Measurements from ENCODE around the gene ATRIP.

GRCh38 chr3:48459773-48460516 lies 13.4 kb downstream of the ATRIP start:
- TF ChIP-seq EZH2phosphoT487 (IDR thresholded peaks at IDR 0.05; ENCODE audit: low read length) (no peak), EZH2 (optimal IDR thresholded peaks at IDR 0.05; ENCODE audit: low read depth, low read length) (no peak)
- TF ChIP-seq, protein P1, sequence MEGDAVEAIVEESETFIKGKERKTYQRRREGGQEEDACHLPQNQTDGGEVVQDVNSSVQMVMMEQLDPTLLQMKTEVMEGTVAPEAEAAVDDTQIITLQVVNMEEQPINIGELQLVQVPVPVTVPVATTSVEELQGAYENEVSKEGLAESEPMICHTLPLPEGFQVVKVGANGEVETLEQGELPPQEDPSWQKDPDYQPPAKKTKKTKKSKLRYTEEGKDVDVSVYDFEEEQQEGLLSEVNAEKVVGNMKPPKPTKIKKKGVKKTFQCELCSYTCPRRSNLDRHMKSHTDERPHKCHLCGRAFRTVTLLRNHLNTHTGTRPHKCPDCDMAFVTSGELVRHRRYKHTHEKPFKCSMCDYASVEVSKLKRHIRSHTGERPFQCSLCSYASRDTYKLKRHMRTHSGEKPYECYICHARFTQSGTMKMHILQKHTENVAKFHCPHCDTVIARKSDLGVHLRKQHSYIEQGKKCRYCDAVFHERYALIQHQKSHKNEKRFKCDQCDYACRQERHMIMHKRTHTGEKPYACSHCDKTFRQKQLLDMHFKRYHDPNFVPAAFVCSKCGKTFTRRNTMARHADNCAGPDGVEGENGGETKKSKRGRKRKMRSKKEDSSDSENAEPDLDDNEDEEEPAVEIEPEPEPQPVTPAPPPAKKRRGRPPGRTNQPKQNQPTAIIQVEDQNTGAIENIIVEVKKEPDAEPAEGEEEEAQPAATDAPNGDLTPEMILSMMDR (IDR thresholded peaks at IDR 0.05; ENCODE audit: low read length): no peak

Measured in MM.1S (cell line).